NT2/D1 (cell line): ENCODE measurements around the gene PIEZO1.

Experiments used
- SUZ12 ChIP-seq: IDR thresholded peaks from 2 replicates; pipeline ENCODE4 v1.6.1; 2011; ENCODE audit not compliant: insufficient read length, insufficient read depth; ENCODE audit errors: extremely low read depth
- YY1 ChIP-seq: IDR thresholded peaks from 2 replicates; pipeline ENCODE4 v1.6.1; 2011; ENCODE audit not compliant: insufficient read length, insufficient read depth

DNA sequence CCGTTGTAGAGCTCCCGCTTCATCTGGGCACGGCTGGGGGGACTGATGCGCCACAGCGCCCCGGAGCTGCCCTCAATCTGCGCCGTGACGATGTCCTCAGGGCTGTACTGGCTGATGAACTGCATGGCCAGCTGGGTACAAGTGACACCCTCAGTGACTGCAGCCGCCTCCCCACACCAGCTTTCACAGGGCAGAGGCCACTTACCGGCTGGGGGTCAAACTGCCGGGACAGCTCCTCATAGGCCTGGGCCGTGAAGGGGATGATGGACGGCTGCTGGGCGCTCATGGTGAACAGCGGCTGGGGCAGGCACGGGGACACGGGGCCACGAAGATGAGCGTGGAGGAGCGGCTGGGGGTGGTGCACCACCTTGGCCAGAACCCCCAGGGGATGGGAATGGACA is 68.4 kb downstream of the PIEZO1 start:
- TF ChIP-seq SUZ12 (no peak), YY1 (no peak)
